ENCODE measurements around the gene CTDSPL. TPM values are rescaled to one million over a fixed set of nuclear protein-coding genes. Genes with fewer than 3 reads are reported as not detected.

The CTDSPL gene
- total and polyA plus RNA-seq, 2 donors from 2014 or later, result 55.9 to 78.3 TPM

- no peak overlapping the region for H3K27ac ChIP-seq (ENCODE audit: low read depth in 2 of 2, low read length in 2 of 2)
- peaks cover 0 to 2% (median 0%) of the 10 kb centered on the region in 3 donors for H3K9me3 ChIP-seq (ENCODE audit: control insufficient read depth in 2 of 3, insufficient read depth in 1 of 3, low read length in 3 of 3)
- intact Hi-C loops (cut with DNase I), result no loop called here
These were observed 70.8 kb downstream of the CTDSPL start for GRCh38 chr3:37932505-37932904.

GRCh38 chr3:37934631-37935289 is 73.1 kb downstream of the CTDSPL start:
- no peak overlapping the region for H3K9ac ChIP-seq (ENCODE audit: low read length in 3 of 3)
- no peak for TF ChIP-seq CTCF (IDR thresholded peaks at IDR 0.05; ENCODE audit: borderline replicate concordance, extremely low read depth, insufficient read depth)
- intact Hi-C loops (cut with DNase I), result no loop called here
- no peaks in the 10 kb centered on the region for H3K36me3 ChIP-seq (ENCODE audit: control insufficient read depth in 2 of 3, insufficient read depth in 3 of 3, low read length in 3 of 3)
- no peaks in the 10 kb centered on the region for H3K27me3 ChIP-seq (ENCODE audit: control insufficient read depth, insufficient read depth, low read length)
- H3K9me3 ChIP-seq (ENCODE audit: control insufficient read depth in 2 of 3, insufficient read depth in 1 of 3, low read length in 3 of 3), result no peaks in the 10 kb centered on the region
- FAIRE-seq (no peak), DNase-seq (no peak)
- H3K27ac ChIP-seq (ENCODE audit: low read depth in 2 of 2, low read length in 2 of 2), result peak overlapping the region in 1 of 2 donors; percentile 2
- no peak overlapping the region for H3K4me3 ChIP-seq (ENCODE audit: low read length in 3 of 3)
- peaks cover 5 to 25% (median 18%) of the 10 kb centered on the region in 3 donors for H3K4me1 ChIP-seq (ENCODE audit: control insufficient read depth in 2 of 3, insufficient read depth in 2 of 3, low read depth in 1 of 3, low read length in 3 of 3)

More at GRCh38 chr3:37932505-37932904, 70.8 kb downstream of the CTDSPL start:
- no peaks in the 10 kb centered on the region for H3K36me3 ChIP-seq (ENCODE audit: control insufficient read depth in 2 of 3, insufficient read depth in 3 of 3, low read length in 3 of 3)
- H3K4me1 ChIP-seq (ENCODE audit: control insufficient read depth in 2 of 3, insufficient read depth in 2 of 3, low read depth in 1 of 3, low read length in 3 of 3), result peaks cover 5 to 17% (median 16%) of the 10 kb centered on the region in 3 donors
- no peak for TF ChIP-seq CTCF (IDR thresholded peaks at IDR 0.05; ENCODE audit: borderline replicate concordance, extremely low read depth, insufficient read depth)
- DNase-seq (no peak), FAIRE-seq (no peak)
- no peak overlapping the region for H3K9ac ChIP-seq (ENCODE audit: low read length in 3 of 3)
- no peaks in the 10 kb centered on the region for H3K27me3 ChIP-seq (ENCODE audit: control insufficient read depth, insufficient read depth, low read length)
- H3K4me3 ChIP-seq (ENCODE audit: low read length in 3 of 3), result no peak overlapping the region

- intact Hi-C loops (cut with DNase I), result no loop called here
- no peak for TF ChIP-seq CTCF (IDR thresholded peaks at IDR 0.05; ENCODE audit: borderline replicate concordance, extremely low read depth, insufficient read depth)
- no peaks in the 10 kb centered on the region for H3K27me3 ChIP-seq (ENCODE audit: control insufficient read depth, insufficient read depth, low read length)
- H3K9ac ChIP-seq (ENCODE audit: low read length in 3 of 3), result no peak overlapping the region
- no peak overlapping the region for H3K4me3 ChIP-seq (ENCODE audit: low read length in 3 of 3)
- FAIRE-seq (no peak), DNase-seq (peak in 1 of 5 donors; percentile 54)
- no peaks in the 10 kb centered on the region for H3K36me3 ChIP-seq (ENCODE audit: control insufficient read depth in 2 of 3, insufficient read depth in 3 of 3, low read length in 3 of 3)
- H3K27ac ChIP-seq (ENCODE audit: low read depth in 2 of 2, low read length in 2 of 2), result peak overlapping the region; percentile 34 to 38
- H3K9me3 ChIP-seq (ENCODE audit: control insufficient read depth in 2 of 3, insufficient read depth in 1 of 3, low read length in 3 of 3), result no peaks in the 10 kb centered on the region
- peaks cover 5 to 28% (median 18%) of the 10 kb centered on the region in 3 donors for H3K4me1 ChIP-seq (ENCODE audit: control insufficient read depth in 2 of 3, insufficient read depth in 2 of 3, low read depth in 1 of 3, low read length in 3 of 3)
These were observed 73.6 kb downstream of the CTDSPL start for GRCh38 chr3:37935290-37935668.

Measured in kidney (tissue), 14 donors.